ENCODE data around the gene OSGIN1. TPM values are rescaled to one million over a fixed set of nuclear protein-coding genes. Genes with fewer than 3 reads are reported as not detected.

OSGIN1 gene
- total and polyA plus RNA-seq, 7 donors = 3.6 to 9.9 (median 5.4) TPM

DNA sequence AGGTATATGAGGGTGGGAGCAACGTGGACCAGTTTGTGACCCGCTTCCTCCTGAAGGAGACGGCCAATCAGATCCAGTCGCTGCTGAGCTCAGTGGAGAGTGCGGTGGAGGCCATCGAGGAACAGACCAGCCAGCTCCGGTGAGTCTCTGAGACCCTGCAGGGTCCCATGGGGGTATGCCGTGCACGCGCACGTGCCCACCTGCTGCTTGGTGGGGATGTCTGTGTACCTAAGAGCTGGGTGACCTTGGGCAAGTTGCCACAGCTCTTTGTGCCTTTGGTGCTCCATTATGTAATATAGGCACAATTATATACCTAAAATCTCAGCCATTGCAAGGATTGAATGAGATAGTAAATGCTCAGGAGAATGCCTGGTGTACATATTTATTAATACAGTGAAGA lies 37.5 kb downstream of the OSGIN1 start:
- WGBS, 2 donors = 79 to 89% methylated on average over 11 of the region's 11 CpGs
- Histone ChIP-seq H3K4me3 (no peak overlapping the region), H3K36me3 (no peaks in the 10 kb centered on the region), H3K27me3 (no peaks in the 10 kb centered on the region), H3K27ac (no peak overlapping the region), H3K4me1 (peaks cover 0 to 8% (median 0%) of the 10 kb centered on the region in 4 donors), H3K9me3 (peaks cover 0 to 2% (median 0%) of the 10 kb centered on the region in 4 donors)
- DNase-seq = no peak
- no peak for TF ChIP-seq POLR2A (IDR thresholded peaks at IDR 0.05)
- TF ChIP-seq, protein P1, sequence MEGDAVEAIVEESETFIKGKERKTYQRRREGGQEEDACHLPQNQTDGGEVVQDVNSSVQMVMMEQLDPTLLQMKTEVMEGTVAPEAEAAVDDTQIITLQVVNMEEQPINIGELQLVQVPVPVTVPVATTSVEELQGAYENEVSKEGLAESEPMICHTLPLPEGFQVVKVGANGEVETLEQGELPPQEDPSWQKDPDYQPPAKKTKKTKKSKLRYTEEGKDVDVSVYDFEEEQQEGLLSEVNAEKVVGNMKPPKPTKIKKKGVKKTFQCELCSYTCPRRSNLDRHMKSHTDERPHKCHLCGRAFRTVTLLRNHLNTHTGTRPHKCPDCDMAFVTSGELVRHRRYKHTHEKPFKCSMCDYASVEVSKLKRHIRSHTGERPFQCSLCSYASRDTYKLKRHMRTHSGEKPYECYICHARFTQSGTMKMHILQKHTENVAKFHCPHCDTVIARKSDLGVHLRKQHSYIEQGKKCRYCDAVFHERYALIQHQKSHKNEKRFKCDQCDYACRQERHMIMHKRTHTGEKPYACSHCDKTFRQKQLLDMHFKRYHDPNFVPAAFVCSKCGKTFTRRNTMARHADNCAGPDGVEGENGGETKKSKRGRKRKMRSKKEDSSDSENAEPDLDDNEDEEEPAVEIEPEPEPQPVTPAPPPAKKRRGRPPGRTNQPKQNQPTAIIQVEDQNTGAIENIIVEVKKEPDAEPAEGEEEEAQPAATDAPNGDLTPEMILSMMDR (IDR thresholded peaks at IDR 0.05) = no peak
- intact Hi-C loops (cut with DNase I) = no loop called here

DNA sequence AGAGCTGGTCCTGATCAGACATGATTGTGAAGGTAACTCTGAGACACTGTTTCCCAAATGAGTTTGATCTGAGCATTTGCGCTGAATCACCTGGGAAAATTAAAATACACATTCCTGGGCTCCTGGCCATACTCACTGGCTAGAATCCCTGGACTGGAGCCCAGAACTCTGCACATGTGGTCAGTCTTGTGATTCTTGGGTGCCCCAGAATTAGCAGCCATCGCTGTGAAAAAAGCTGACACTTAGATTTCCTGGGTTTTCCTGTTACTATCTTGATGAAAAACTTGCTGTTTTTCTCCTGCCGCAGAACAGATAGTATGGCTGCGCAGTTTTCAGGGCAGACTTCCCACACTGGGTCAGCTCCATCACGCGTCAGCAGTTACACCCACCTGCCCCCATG lies 39.6 kb downstream of the OSGIN1 start:
- Histone ChIP-seq H3K9me3 (no peaks in the 10 kb centered on the region), H3K36me3 (no peaks in the 10 kb centered on the region), H3K27ac (no peak overlapping the region), H3K4me3 (no peak overlapping the region), H3K4me1 (peaks cover 0 to 8% (median 2%) of the 10 kb centered on the region in 4 donors), H3K27me3 (peaks cover 0 to 16% (median 0%) of the 10 kb centered on the region in 3 donors)
- DNase-seq = no peak
- intact Hi-C loops (cut with DNase I) = no loop called here
- TF ChIP-seq, protein P1 (IDR thresholded peaks at IDR 0.05) = no peak
- TF ChIP-seq POLR2A (IDR thresholded peaks at IDR 0.05) (no peak), POLR2AphosphoS5 (IDR thresholded peaks at IDR 0.05) (peak in 1 of 4 donors; percentile 41), EP300 (IDR thresholded peaks at IDR 0.05) (no peak)
- WGBS, 2 donors = 87 to 88% methylated on average over 6 of the region's 6 CpGs

DNA sequence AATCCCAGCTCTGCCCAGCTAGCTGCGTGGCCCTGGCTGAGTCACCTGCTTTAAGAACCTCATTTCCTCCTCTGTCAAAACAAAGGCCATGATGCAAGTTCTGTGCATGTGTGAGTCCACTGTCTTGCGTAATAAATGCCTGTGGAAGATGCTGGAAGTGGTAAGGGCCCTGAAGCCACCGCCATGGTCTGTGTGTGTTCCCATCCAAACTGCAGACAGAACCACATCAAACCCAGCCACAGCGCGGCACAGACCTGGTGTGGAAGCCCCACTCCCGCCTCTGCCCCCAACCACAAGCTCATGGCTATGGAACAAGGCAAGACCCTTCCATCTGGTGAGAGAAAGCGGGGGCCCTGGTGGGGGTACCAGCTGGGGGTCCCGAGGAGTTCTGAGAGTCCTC lies 41.0 kb downstream of the OSGIN1 start:
- TF ChIP-seq POLR2A (IDR thresholded peaks at IDR 0.05) (no peak), EP300 (IDR thresholded peaks at IDR 0.05) (no peak), POLR2AphosphoS5 (IDR thresholded peaks at IDR 0.05) (no peak)
- TF ChIP-seq, protein P1 (IDR thresholded peaks at IDR 0.05) = no peak
- no peak overlapping the region for H3K27ac ChIP-seq
- H3K36me3 ChIP-seq = no peaks in the 10 kb centered on the region
- H3K9me3 ChIP-seq = no peaks in the 10 kb centered on the region
- 75 to 83% methylated on average over 8 of the region's 8 CpGs for WGBS, 2 donors
- intact Hi-C loops (cut with DNase I) = no loop called here
- DNase-seq = no peak
- H3K4me1 ChIP-seq = peaks cover 0 to 8% (median 2%) of the 10 kb centered on the region in 4 donors
- no peak overlapping the region for H3K4me3 ChIP-seq
- H3K27me3 ChIP-seq = peaks cover 0 to 24% (median 12%) of the 10 kb centered on the region in 3 donors

DNA sequence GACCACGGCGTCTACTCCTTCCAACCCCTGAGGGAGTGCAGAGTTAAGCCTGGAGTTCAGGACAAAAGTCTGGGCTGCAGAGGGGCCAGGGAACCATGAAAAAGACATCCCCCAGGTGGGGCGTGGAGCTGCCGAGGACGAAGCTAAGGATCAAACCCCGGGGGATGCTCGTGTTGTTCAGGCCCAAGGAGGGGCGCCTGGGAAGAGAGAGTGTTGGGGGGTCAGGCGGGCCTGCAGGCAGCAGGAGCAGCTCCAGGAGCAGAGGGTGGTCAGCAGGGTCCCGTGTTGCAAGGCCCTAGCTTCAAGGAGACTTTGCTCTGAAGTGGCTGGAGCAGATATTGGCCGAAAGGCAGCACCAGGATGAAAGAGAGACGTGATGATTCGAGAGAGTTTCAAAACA lies 41.7 kb downstream of the OSGIN1 start:
- TF ChIP-seq POLR2A (IDR thresholded peaks at IDR 0.05) (no peak), EP300 (IDR thresholded peaks at IDR 0.05) (no peak), POLR2AphosphoS5 (IDR thresholded peaks at IDR 0.05) (no peak)
- TF ChIP-seq, protein P1 (IDR thresholded peaks at IDR 0.05) = no peak
- intact Hi-C loops (cut with DNase I) = no loop called here
- Histone ChIP-seq H3K36me3 (no peaks in the 10 kb centered on the region), H3K27ac (no peak overlapping the region), H3K4me3 (no peak overlapping the region), H3K27me3 (peaks cover 0 to 30% (median 16%) of the 10 kb centered on the region in 3 donors), H3K4me1 (peaks cover 0 to 8% (median 2%) of the 10 kb centered on the region in 4 donors), H3K9me3 (no peaks in the 10 kb centered on the region)
- DNase-seq = no peak
- WGBS, 2 donors = 82 to 86% methylated on average over 13 of the region's 13 CpGs

DNA sequence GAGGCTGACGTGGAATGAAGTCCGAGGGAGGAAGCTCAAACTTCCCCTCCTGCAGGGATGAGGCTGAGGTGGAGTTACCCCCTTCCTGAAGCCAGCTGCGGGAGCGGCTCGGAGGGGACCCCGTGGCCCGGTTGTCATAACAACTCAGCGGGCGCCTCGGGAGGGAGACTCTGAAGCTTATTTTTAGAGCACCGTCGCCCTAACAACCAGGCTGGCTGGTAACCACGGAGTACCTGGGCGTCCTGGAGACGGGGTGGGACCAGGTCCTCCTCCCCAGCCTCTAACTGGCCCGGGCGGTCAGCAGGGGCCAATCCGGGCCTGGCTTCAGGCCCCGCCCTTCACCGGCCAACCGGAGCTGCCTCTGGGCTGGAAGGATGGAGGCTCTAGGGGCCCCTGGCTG lies 42.7 kb downstream of the OSGIN1 start:
- Histone ChIP-seq H3K9me3 (no peaks in the 10 kb centered on the region), H3K27ac (no peak overlapping the region), H3K4me3 (no peak overlapping the region), H3K27me3 (peaks cover 0 to 30% (median 16%) of the 10 kb centered on the region in 3 donors), H3K4me1 (peaks cover 0 to 8% (median 2%) of the 10 kb centered on the region in 4 donors), H3K36me3 (no peaks in the 10 kb centered on the region)
- TF ChIP-seq POLR2AphosphoS5 (IDR thresholded peaks at IDR 0.05) = no peak
- TF ChIP-seq, protein P1 (IDR thresholded peaks at IDR 0.05) = no peak
- no peak for TF ChIP-seq EP300 (IDR thresholded peaks at IDR 0.05)
- no peak for TF ChIP-seq POLR2A (IDR thresholded peaks at IDR 0.05)
- no peak for DNase-seq
- 5 to 11% methylated on average over 21 of the region's 21 CpGs for WGBS, 2 donors
- intact Hi-C loops (cut with DNase I) = no loop called here
